HepG2 (cell line): ENCODE data around the gene ENPP7. TPM values are rescaled to one million over a fixed set of nuclear protein-coding genes. Genes with fewer than 3 reads are reported as not detected.

Source experiments
- ARNTL ChIP-seq: sonication (generic); formaldehyde crosslinking; IDR thresholded peaks from 2 replicates; pipeline ENCODE4 v1.4.0; 2020; ENCODE audit warnings: mild to moderate bottlenecking, missing genetic modification reagents
- DZIP1 ChIP-seq: sonication (generic); formaldehyde crosslinking; IDR thresholded peaks from 2 replicates; pipeline ENCODE4 v1.5.0; 2020; ENCODE audit warnings: mild to moderate bottlenecking, missing genetic modification reagents
- EEA1 ChIP-seq: sonication (generic); formaldehyde crosslinking; IDR thresholded peaks from 2 replicates; pipeline ENCODE4 v1.5.1; 2020; ENCODE audit warnings: mild to moderate bottlenecking, missing genetic modification reagents, borderline replicate concordance
- GABPB1 ChIP-seq: IDR thresholded peaks from 2 replicates; pipeline ENCODE4 v1.6.1; 2016; ENCODE audit warnings: mild to moderate bottlenecking, missing genetic modification reagents, moderate library complexity, missing compliant biosample characterization
- HDAC6 ChIP-seq: fragments of 200-600 bp; sonication (generic); IDR thresholded peaks from 2 replicates; pipeline ENCODE4 v1.7.0; 2017; ENCODE audit warnings: mild to moderate bottlenecking, antibody characterized with exemption, low read length, low read depth
- HIVEP1 ChIP-seq: sonication (generic); formaldehyde crosslinking; IDR thresholded peaks from 2 replicates; pipeline ENCODE4 v1.4.0; 2020; ENCODE audit warnings: mild to moderate bottlenecking, missing genetic modification reagents
- HNRNPLL ChIP-seq: fragments of 200-400 bp; formaldehyde crosslinking; IDR thresholded peaks from 2 replicates; pipeline ENCODE4 v1.6.1; 2017; ENCODE audit warnings: mild to moderate bottlenecking, low read depth, low read length; ENCODE audit not compliant: poor library complexity, severe bottlenecking
- IKZF1 ChIP-seq: fragments of 450-650 bp; IDR thresholded peaks from 2 replicates; pipeline ENCODE4 v1.7.1; 2016
- MYNN ChIP-seq: sonication (generic); formaldehyde crosslinking; IDR thresholded peaks from 2 replicates; pipeline ENCODE4 v1.4.0; 2020; ENCODE audit warnings: mild to moderate bottlenecking, low read depth, missing genetic modification reagents
- PHF21A ChIP-seq: sonication (generic); formaldehyde crosslinking; IDR thresholded peaks from 2 replicates; pipeline ENCODE4 v1.5.0; 2020; ENCODE audit warnings: mild to moderate bottlenecking, missing genetic modification reagents
- STAG1 ChIP-seq: sonication (generic); formaldehyde crosslinking; IDR thresholded peaks from 2 replicates; pipeline ENCODE4 v1.4.0; 2020; ENCODE audit warnings: missing genetic modification reagents
- ZFP36L1 ChIP-seq: sonication (generic); formaldehyde crosslinking; IDR thresholded peaks from 2 replicates; pipeline ENCODE4 v1.8.0; 2022; ENCODE audit warnings: mild to moderate bottlenecking, missing genetic modification reagents, moderate library complexity
- ZNF33A ChIP-seq: sonication (generic); formaldehyde crosslinking; IDR thresholded peaks from 2 replicates; pipeline ENCODE4 v1.5.1; 2020; ENCODE audit warnings: missing genetic modification reagents, mild to moderate bottlenecking, moderate library complexity, borderline replicate concordance
- ZNF343 ChIP-seq: sonication (generic); formaldehyde crosslinking; IDR thresholded peaks from 2 replicates; pipeline ENCODE4 v1.4.0; 2020; ENCODE audit warnings: mild to moderate bottlenecking, missing genetic modification reagents
- ZNF503 ChIP-seq: sonication (generic); formaldehyde crosslinking; IDR thresholded peaks from 2 replicates; pipeline ENCODE4 v1.4.0; 2020; ENCODE audit warnings: missing genetic modification reagents
- ZNF556 ChIP-seq: sonication (generic); formaldehyde crosslinking; IDR thresholded peaks from 2 replicates; pipeline ENCODE4 v1.4.0; 2020; ENCODE audit warnings: mild to moderate bottlenecking, missing genetic modification reagents, borderline replicate concordance
- ZNF850 ChIP-seq: sonication (generic); formaldehyde crosslinking; conservative IDR thresholded peaks from 2 replicates; pipeline ENCODE4 v1.9.0; 2021; ENCODE audit warnings: mild to moderate bottlenecking, missing genetic modification reagents
- polyA plus RNA-seq, 8 experiments: library from polyadenylated mRNA; depleted of rRNA in 3 of 8; stranded (reverse) in 7 of 8; unstranded in 1 of 8; fragments of >200 nt; fragmentation: Illumina TruSeq in 4 of 8; extraction: Trizol in 4 of 8; gene quantifications; 2 replicates each; pipeline versions ENCODE4 v1.2.1 to v1.2.3, GENCODE V29; 2011 to 2016; ENCODE audit warnings: low read depth in 4 of 8, missing spikeins in 1 of 8, mixed read lengths in 1 of 8; ENCODE audit not compliant: insufficient read depth in 1 of 8
- total RNA-seq, 5 experiments: library from RNA; depleted of rRNA; stranded (reverse); fragments of >200 nt; fragmentation: Illumina TruSeq; extraction: Trizol; gene quantifications; 2 replicates each; pipeline ENCODE4 v1.2.3, GENCODE V29; 2016; ENCODE audit warnings: low read depth in 1 of 5

Gene ENPP7
- total and polyA plus RNA-seq, 2 of the 13 experiments (the other 11 are each of a cell fraction or from before 2014, with no cell fraction given) = 1.1 to 2.2 TPM

- TF ChIP-seq ZNF503 (CRISPR knock-in tag) (no peak), STAG1 (CRISPR knock-in tag) (peak; percentile 72), ZNF33A (CRISPR knock-in tag) (0 out of 2 replicates have a peak, but pooled peaks have one; percentile 74), ZNF556 (0 out of 2 replicates have a peak, but pooled peaks have one; percentile 27), ARNTL (CRISPR knock-in tag) (0 out of 2 replicates have a peak, but pooled peaks have one; percentile 29), ZNF343 (CRISPR knock-in tag) (no peak), IKZF1 (no peak), HNRNPLL (peak; percentile 51), GABPB1 (0 out of 2 replicates have a peak, but pooled peaks have one; percentile 36), HIVEP1 (peak; percentile 60; the same call in 1 of the 2 replicates), EEA1 (0 out of 2 replicates have a peak, but pooled peaks have one; percentile 42), HDAC6 (no peak), ZFP36L1 (CRISPR knock-in tag) (0 out of 2 replicates have a peak, but pooled peaks have one; percentile 25), ZNF850 (CRISPR knock-in tag) (0 out of 2 replicates have a peak, but pooled peaks have one; percentile 44), MYNN (CRISPR knock-in tag) (peak; percentile 8; the same call in 1 of the 2 replicates), PHF21A (0 out of 2 replicates have a peak, but pooled peaks have one; percentile 36), DZIP1 (CRISPR knock-in tag) (0 out of 2 replicates have a peak, but pooled peaks have one; percentile 19)
Observed at GRCh38 chr17:79788989-79789942, 58.5 kb downstream of the ENPP7 start (continued).
